CD4-positive, alpha-beta T cell treated with Interleukin-10 for 1 hour (primary cell): ENCODE data around the gene MLYCD.

Experiments used
- DNase-seq: peaks from one replicate; pipeline ENCODE4 v3.0.0-alpha.2; 2020

MLYCD gene

DNA sequence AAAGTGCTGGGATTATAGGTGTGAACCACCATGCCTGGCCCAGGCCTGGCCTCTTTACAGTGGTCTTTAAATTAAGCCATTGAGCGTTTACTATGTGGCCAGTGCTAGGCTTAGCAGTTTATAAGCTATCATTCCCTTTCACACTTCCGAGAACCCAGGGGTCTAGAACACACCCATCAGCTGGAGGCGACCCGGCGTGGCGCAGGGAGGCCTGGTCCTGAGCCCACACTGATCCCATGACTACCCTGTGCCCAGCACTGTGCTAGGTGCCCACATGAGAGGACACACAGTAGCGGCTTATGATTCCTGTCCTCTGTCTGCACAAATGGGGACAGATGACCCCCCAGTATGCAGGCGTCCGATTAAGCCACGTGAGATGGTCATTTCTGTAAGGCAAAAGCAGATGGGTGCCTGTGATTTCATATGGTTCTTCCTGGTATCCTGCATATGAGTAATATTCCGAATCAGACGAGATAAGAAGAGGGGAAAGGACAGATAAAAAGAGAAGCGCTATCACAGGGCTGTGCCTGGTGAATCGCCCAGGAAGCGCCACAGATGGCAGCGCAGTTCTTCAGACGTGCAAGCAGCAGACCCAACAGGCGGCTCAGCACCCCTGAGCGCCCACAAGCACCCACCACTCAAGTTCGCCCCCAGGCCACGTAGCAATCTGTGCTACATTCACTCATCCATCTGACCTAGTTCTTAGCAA, 59.4 kb downstream of the MLYCD start:
- DNase-seq = no peak

DNA sequence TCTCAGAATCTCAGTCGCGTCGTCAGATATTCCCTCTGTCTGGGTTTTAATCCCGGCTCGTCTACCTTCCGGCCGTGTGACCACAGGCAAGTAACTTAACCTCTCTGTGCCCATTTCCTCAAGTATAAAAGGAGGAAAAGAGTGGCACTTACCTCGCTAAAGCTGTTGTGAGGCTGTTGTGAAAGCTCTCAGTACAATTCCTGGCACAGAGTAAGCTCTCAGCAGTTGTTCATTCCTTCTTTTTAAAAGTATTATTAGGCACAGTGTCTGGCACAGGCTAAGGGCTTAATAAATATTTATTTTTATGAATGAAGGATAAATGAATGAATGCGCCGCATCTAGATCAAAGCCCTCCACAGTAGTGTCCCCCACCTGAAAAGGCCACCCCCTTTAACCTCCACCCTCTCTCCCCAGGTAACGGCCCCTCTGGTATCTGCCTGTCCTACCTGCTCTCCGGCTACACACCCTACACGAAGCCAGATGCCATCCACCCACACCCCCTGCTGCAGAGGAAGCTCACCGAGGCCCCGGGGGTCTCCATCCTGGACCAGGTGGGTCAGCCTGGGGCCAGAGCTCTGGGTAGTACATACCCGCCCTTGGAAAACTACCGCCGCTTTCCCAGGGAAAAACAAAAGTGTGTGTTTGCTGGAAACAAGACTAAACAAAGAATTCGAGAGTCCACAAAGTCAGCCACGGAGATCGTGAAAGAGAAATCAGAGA, 60.1 kb downstream of the MLYCD start:
- no peak for DNase-seq

DNA sequence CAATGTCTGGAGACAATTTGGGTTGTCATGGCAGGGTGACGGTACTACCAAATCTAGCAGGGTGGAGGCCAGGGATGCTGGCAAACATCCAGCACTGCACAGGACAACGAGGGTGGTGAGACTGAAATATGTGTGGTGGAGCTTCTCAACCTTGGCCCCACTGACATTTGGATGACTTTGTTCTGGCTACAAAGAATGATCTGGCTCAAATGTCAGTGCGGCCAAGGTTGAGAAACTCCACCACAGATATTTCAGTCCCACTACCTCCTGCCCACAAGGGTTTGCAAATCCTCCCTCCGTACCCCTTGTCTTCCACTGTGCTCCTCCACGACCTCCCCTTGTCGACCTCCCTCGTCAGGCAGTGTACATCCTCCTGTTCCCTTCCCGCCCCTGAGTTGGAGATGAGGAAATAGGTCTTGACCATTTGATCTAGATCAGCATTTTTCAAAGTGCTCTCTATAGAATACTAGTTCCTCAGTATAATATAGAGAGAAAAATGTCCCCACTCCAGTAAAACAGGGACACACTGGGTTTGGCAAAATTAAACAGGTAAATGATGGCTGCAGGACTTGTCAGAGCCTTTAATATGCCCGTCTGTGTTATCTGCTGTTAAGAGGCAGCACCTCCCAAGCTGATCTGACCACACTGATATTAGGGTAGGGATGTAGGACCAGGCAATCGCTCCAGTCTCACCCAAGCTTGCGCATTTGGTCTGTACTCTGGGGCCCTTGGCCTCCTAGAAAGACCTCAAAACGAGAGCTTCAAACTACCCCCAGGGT, 60.9 kb downstream of the MLYCD start:
- no peak for DNase-seq

- no peak for DNase-seq
Measured at GRCh38 chr16:83960521-83961249, 61.8 kb downstream of the MLYCD start.

- no peak for DNase-seq
Measured at GRCh38 chr16:83961591-83961990, 62.7 kb downstream of the MLYCD start.

GRCh38 chr16:83963277-83964119, 64.6 kb downstream of the MLYCD start:
- no peak for DNase-seq

DNA sequence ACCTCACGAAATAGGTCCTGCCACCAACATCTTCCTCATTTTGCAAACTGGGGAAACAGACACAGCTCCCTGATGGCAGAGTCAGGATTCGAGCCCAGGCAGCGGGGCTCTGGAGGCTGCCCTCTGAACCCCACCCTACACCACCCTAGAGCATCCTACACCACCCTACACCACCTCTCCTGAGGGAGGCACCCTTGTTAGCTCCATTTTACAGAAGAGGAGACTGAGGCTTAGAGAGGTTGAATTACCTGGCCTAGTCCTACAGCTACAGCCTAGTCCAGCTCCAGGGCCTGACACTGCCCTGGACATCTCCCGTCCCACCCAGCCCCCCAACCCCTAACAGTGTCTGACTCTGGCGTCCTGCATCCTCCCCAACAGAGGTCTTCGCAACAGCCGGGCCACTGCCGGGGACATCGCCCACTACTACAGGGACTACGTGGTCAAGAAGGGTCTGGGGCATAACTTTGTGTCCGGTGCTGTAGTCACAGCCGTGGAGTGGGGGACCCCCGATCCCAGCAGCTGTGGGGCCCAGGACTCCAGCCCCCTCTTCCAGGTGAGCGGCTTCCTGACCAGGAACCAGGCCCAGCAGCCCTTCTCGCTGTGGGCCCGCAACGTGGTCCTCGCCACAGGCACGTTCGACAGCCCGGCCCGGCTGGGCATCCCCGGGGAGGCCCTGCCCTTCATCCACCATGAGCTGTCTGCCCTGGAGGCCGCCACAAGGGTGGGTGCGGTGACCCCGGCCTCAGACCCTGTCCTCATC, 65.9 kb downstream of the MLYCD start:
- no peak for DNase-seq

- DNase-seq = no peak
Measured at GRCh38 chr16:83965444-83966152, 66.7 kb downstream of the MLYCD start.

DNA sequence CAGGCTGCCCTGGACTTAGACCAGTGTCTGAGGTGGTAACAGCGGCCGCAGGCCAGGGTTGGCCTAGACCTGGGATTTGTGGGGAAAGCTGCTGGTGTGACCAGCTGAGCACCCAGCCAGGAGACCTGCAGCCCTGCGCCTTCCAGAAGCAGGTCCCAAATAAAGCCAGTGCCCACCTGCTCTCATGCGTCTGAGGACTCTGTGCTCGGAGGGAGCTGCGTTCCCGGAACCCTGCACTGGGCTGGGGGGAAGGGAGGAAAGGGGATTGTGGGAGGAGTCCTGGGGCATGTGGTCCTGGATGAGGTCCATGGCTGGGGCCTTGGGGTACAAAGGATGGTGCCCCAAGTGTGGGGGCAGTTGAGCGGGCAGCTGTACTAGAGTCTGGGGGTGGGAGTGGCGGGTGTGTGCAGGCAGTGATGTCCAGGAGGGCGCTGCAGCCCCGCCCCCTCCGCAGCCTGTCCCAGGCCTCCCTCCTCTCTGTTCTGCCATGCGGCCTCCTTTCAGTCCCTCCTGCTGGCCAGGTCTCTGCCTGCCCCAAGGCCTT, 67.3 kb downstream of the MLYCD start:
- DNase-seq = no peak

DNA sequence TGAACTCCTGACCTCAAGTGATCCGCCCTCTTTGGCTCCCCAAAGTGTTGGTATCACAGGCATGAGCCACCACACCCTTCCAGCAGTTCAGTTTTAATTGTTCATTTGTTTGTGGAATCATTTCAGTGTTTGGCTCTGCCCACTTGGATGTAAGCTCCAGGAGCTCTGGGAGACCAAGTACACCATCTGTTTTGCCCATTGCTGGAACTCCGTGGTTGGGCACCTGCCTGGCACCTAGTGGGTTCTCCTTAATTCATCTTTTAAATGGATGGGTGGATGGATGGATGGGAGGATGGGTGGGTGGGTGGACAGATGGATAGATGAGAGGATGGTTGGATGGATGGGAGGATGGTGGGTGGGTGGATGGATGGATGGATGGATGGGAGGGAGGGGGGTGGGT, 68.2 kb downstream of the MLYCD start:
- no peak for DNase-seq

GRCh38 chr16:83967838-83968305, 69.0 kb downstream of the MLYCD start, which contains the start of gene NECAB2:
Gene NECAB2, plus strand, starts transcription at chr16:83968244. Its CDS starts 405 bp downstream, at chr16:83968649.
- no peak for DNase-seq

DNA sequence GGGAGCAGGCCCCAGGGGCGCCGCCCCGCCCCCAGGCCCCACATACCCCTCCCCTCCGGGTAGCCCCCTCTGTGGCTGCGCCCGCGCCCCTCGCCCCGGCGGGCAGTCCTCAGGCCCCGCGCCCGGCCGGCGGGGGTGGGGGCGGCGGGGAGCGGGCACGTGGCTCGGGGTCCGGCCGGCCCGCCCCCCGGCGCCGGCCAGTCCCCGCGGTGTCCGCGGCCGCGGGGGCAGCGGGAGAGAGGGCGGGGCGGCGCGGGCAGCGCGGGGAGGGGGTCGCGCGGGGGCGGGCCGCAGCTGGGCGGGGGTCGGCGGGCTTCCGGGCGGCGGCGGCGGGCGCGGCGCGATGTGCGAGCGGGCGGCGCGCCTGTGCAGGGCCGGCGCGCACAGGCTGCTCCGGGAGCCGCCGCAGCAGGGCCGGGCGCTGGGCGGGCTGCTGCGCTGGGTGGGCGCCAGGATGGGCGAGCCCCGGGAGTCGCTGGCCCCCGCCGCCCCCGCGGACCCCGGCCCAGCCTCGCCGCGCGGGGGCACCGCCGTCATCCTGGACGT, 69.5 kb downstream of the MLYCD start:
- no peak for DNase-seq

DNA sequence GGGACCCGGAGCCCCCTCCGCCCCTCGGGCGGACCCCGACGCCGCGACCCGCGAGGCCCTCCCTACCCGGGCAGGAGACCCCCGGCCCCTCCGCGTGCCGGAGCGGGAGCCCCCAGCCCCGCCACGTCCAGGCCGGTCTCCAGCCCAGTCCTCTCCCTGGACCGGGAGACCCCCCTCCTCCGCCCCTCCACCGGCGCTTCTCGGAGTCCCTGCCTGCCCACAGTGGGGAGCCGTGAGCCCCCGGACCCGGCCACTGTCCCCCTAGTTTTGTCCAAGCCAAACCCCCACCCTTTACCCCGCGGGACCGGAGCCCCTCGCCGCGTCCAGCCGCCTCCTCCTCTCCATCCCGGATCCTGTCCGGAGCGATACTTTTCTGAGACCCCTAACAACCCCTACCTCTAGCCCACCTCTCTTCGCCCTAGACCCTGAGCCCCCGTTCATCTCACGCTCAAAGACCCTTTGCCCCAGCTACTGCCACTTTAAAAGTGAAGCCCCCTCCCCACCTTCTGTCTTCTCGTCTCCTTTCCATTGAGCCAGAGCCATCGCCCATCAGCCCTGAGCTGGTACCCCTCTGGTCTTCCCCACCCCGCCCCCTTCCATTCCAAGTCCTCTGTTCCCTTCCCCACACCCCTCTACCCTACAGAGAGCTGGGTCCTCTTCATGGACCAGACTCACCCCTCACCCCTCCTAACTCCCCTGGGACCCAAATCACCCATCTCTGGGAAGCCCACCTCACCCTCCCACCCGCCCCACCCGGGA, 70.2 kb downstream of the MLYCD start:
- no peak for DNase-seq

- no peak for DNase-seq
Measured at GRCh38 chr16:83969771-83970429, 71.0 kb downstream of the MLYCD start.

GRCh38 chr16:83970430-83970815, 71.5 kb downstream of the MLYCD start:
- no peak for DNase-seq

DNA sequence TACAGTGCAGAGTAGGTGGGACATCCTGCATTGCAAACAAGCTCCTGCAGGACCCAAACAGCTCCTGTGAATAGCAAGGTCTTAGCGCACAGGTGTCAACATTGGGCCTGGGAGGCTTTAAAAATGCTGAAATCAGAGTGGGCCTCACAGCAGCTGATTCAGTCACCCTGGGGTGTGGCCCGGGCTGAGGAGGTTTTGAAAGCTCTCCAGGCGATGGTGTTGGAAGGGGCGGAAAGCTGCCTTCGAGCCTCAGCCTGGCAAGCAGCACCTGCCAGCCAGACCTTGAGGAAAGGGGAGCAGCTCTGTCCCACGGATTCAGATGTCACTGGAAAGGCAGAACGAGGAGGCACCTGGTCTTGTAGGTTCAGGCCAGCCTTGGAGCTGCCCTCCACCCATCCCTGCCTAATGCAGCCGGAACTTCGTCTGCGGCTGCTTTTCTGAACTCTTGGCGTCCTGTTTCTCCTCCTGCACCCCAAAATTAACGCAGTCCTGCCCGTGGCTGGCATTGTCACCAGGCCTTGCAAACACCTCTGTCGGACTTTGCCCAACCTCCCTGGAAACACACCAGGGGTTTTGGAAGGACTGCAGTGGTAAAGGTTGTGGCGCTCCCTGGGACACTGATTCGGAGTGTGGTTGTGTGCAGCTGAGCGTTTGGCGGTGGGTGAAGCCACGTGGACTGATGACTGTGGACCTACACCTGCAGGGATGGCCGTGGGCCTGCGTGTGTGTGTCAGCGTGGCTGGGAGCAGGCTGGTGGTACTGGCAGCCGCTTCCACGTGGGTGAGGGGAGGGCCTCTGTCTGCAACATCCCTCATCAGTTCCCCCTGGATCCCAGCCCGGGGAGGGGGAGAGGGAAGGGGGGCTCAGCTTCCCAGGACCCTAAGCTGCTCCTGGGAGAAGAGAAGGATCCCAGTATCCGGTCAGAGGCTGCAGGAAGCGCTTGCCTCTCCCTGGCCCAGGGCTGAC, 72.5 kb downstream of the MLYCD start:
- DNase-seq = no peak
